Measurements from ENCODE around the gene ALOX12. TPM values are rescaled to one million over a fixed set of nuclear protein-coding genes. Genes with fewer than 3 reads are reported as not detected.

ALOX12 gene
- polyA plus RNA-seq, 1 donor, result 1.2 TPM

- Histone ChIP-seq H3K36me3 (ENCODE audit: control insufficient read depth, insufficient read depth, low read length) (peaks cover 58% of the 10 kb centered on the region), H3K4me1 (ENCODE audit: control insufficient read depth, insufficient read depth, low read length) (peaks cover 22% of the 10 kb centered on the region), H3K27me3 (ENCODE audit: control insufficient read depth, insufficient read depth, low read length) (peaks cover 9% of the 10 kb centered on the region), H3K27ac (ENCODE audit: low read length) (peak overlapping the region; percentile 84), H3K9me3 (ENCODE audit: control insufficient read depth, low read depth, low read length) (peaks cover 3% of the 10 kb centered on the region), H3K4me3 (ENCODE audit: low read length) (no peak overlapping the region)
- WGBS (ENCODE audit: insufficient coverage, low lambda C conversion rate), result no CpG with 5 or more reads among the region's 10 CpGs
- peak in 1 of 2 donors; percentile 69 for DNase-seq
These were observed 5.6 kb downstream of the ALOX12 start for GRCh38 chr17:7001318-7001961.

GRCh38 chr17:7002288-7003047 is 6.6 kb downstream of the ALOX12 start:
- Histone ChIP-seq H3K27me3 (ENCODE audit: control insufficient read depth, insufficient read depth, low read length) (no peaks in the 10 kb centered on the region), H3K27ac (ENCODE audit: low read length) (no peak overlapping the region), H3K4me3 (ENCODE audit: low read length) (no peak overlapping the region), H3K4me1 (ENCODE audit: control insufficient read depth, insufficient read depth, low read length) (peaks cover 17% of the 10 kb centered on the region), H3K9me3 (ENCODE audit: control insufficient read depth, low read depth, low read length) (no peaks in the 10 kb centered on the region), H3K36me3 (ENCODE audit: control insufficient read depth, insufficient read depth, low read length) (peaks cover 61% of the 10 kb centered on the region)
- 83% methylated on average over 1 of the region's 6 CpGs for WGBS (ENCODE audit: insufficient coverage, low lambda C conversion rate)
- no peak for DNase-seq

GRCh38 chr17:7003745-7004144 is 7.9 kb downstream of the ALOX12 start:
- DNase-seq, result no peak
- no peaks in the 10 kb centered on the region for H3K27me3 ChIP-seq (ENCODE audit: control insufficient read depth, insufficient read depth, low read length)
- no peak overlapping the region for H3K27ac ChIP-seq (ENCODE audit: low read length)
- no peak overlapping the region for H3K4me3 ChIP-seq (ENCODE audit: low read length)
- WGBS (ENCODE audit: insufficient coverage, low lambda C conversion rate), result 100% methylated on average over 1 of the region's 2 CpGs
- peaks cover 60% of the 10 kb centered on the region for H3K36me3 ChIP-seq (ENCODE audit: control insufficient read depth, insufficient read depth, low read length)
- H3K4me1 ChIP-seq (ENCODE audit: control insufficient read depth, insufficient read depth, low read length), result peaks cover 14% of the 10 kb centered on the region
- H3K9me3 ChIP-seq (ENCODE audit: control insufficient read depth, low read depth, low read length), result no peaks in the 10 kb centered on the region

- no peaks in the 10 kb centered on the region for H3K9me3 ChIP-seq (ENCODE audit: control insufficient read depth, low read depth, low read length)
- H3K36me3 ChIP-seq (ENCODE audit: control insufficient read depth, insufficient read depth, low read length), result peaks cover 52% of the 10 kb centered on the region
- WGBS (ENCODE audit: insufficient coverage, low lambda C conversion rate), result no CpG with 5 or more reads among the region's 2 CpGs
- H3K27ac ChIP-seq (ENCODE audit: low read length), result no peak overlapping the region
- peak in 1 of 2 donors; percentile 59 for DNase-seq
- peaks cover 10% of the 10 kb centered on the region for H3K4me1 ChIP-seq (ENCODE audit: control insufficient read depth, insufficient read depth, low read length)
- no peaks in the 10 kb centered on the region for H3K27me3 ChIP-seq (ENCODE audit: control insufficient read depth, insufficient read depth, low read length)
- no peak overlapping the region for H3K4me3 ChIP-seq (ENCODE audit: low read length)
These were observed 8.8 kb downstream of the ALOX12 start for GRCh38 chr17:7004398-7005253.

- Histone ChIP-seq H3K4me1 (ENCODE audit: control insufficient read depth, insufficient read depth, low read length) (peaks cover 6% of the 10 kb centered on the region), H3K27ac (ENCODE audit: low read length) (no peak overlapping the region), H3K36me3 (ENCODE audit: control insufficient read depth, insufficient read depth, low read length) (peaks cover 43% of the 10 kb centered on the region), H3K9me3 (ENCODE audit: control insufficient read depth, low read depth, low read length) (no peaks in the 10 kb centered on the region), H3K27me3 (ENCODE audit: control insufficient read depth, insufficient read depth, low read length) (no peaks in the 10 kb centered on the region), H3K4me3 (ENCODE audit: low read length) (no peak overlapping the region)
- WGBS (ENCODE audit: insufficient coverage, low lambda C conversion rate), result no CpG with 5 or more reads among the region's 7 CpGs
- DNase-seq, result no peak
These were observed 9.9 kb downstream of the ALOX12 start for GRCh38 chr17:7005716-7006115.

- peaks cover 30% of the 10 kb centered on the region for H3K36me3 ChIP-seq (ENCODE audit: control insufficient read depth, insufficient read depth, low read length)
- H3K4me1 ChIP-seq (ENCODE audit: control insufficient read depth, insufficient read depth, low read length), result peaks cover 9% of the 10 kb centered on the region
- DNase-seq, result no peak
- H3K9me3 ChIP-seq (ENCODE audit: control insufficient read depth, low read depth, low read length), result no peaks in the 10 kb centered on the region
- no peak overlapping the region for H3K27ac ChIP-seq (ENCODE audit: low read length)
- WGBS (ENCODE audit: insufficient coverage, low lambda C conversion rate), result no CpG with 5 or more reads among the region's 2 CpGs
- no peak overlapping the region for H3K4me3 ChIP-seq (ENCODE audit: low read length)
- no peaks in the 10 kb centered on the region for H3K27me3 ChIP-seq (ENCODE audit: control insufficient read depth, insufficient read depth, low read length)
These were observed 11.3 kb downstream of the ALOX12 start for GRCh38 chr17:7007143-7007542.

GRCh38 chr17:7010523-7010922 is 14.7 kb downstream of the ALOX12 start:
- H3K4me1 ChIP-seq (ENCODE audit: control insufficient read depth, insufficient read depth, low read length), result peaks cover 23% of the 10 kb centered on the region
- no peaks in the 10 kb centered on the region for H3K27me3 ChIP-seq (ENCODE audit: control insufficient read depth, insufficient read depth, low read length)
- H3K9me3 ChIP-seq (ENCODE audit: control insufficient read depth, low read depth, low read length), result no peaks in the 10 kb centered on the region
- H3K4me3 ChIP-seq (ENCODE audit: low read length), result peak overlapping the region; percentile 82
- peaks cover 17% of the 10 kb centered on the region for H3K36me3 ChIP-seq (ENCODE audit: control insufficient read depth, insufficient read depth, low read length)
- H3K27ac ChIP-seq (ENCODE audit: low read length), result peak overlapping the region; percentile 13
- no peak for DNase-seq
- WGBS (ENCODE audit: insufficient coverage, low lambda C conversion rate), result no CpG with 5 or more reads among the region's 2 CpGs

GRCh38 chr17:7011415-7011814 is 15.6 kb downstream of the ALOX12 start:
- Histone ChIP-seq H3K27ac (ENCODE audit: low read length) (peak overlapping the region; percentile 96), H3K9me3 (ENCODE audit: control insufficient read depth, low read depth, low read length) (no peaks in the 10 kb centered on the region), H3K4me3 (ENCODE audit: low read length) (peak overlapping the region; percentile 82), H3K27me3 (ENCODE audit: control insufficient read depth, insufficient read depth, low read length) (no peaks in the 10 kb centered on the region), H3K36me3 (ENCODE audit: control insufficient read depth, insufficient read depth, low read length) (peaks cover 17% of the 10 kb centered on the region), H3K4me1 (ENCODE audit: control insufficient read depth, insufficient read depth, low read length) (peaks cover 23% of the 10 kb centered on the region)
- no peak for DNase-seq
- 59% methylated on average over 7 of the region's 14 CpGs for WGBS (ENCODE audit: insufficient coverage, low lambda C conversion rate)

- H3K27me3 ChIP-seq (ENCODE audit: control insufficient read depth, insufficient read depth, low read length), result no peaks in the 10 kb centered on the region
- DNase-seq, result no peak
- H3K4me1 ChIP-seq (ENCODE audit: control insufficient read depth, insufficient read depth, low read length), result peaks cover 23% of the 10 kb centered on the region
- no CpG with 5 or more reads among the region's 6 CpGs for WGBS (ENCODE audit: insufficient coverage, low lambda C conversion rate)
- peaks cover 18% of the 10 kb centered on the region for H3K36me3 ChIP-seq (ENCODE audit: control insufficient read depth, insufficient read depth, low read length)
- H3K27ac ChIP-seq (ENCODE audit: low read length), result peak overlapping the region; percentile 96
- peak overlapping the region; percentile 82 for H3K4me3 ChIP-seq (ENCODE audit: low read length)
- no peaks in the 10 kb centered on the region for H3K9me3 ChIP-seq (ENCODE audit: control insufficient read depth, low read depth, low read length)
These were observed 16.0 kb downstream of the ALOX12 start for GRCh38 chr17:7011942-7012254.

GRCh38 chr17:7014261-7014994 is 18.6 kb downstream of the ALOX12 start:
- peak overlapping the region; percentile 96 for H3K27ac ChIP-seq (ENCODE audit: low read length)
- peaks cover 23% of the 10 kb centered on the region for H3K4me1 ChIP-seq (ENCODE audit: control insufficient read depth, insufficient read depth, low read length)
- H3K9me3 ChIP-seq (ENCODE audit: control insufficient read depth, low read depth, low read length), result no peaks in the 10 kb centered on the region
- H3K27me3 ChIP-seq (ENCODE audit: control insufficient read depth, insufficient read depth, low read length), result no peaks in the 10 kb centered on the region
- H3K4me3 ChIP-seq (ENCODE audit: low read length), result peak overlapping the region; percentile 82
- WGBS (ENCODE audit: insufficient coverage, low lambda C conversion rate), result no CpG with 5 or more reads among the region's 75 CpGs
- peaks cover 15% of the 10 kb centered on the region for H3K36me3 ChIP-seq (ENCODE audit: control insufficient read depth, insufficient read depth, low read length)
- DNase-seq, result peak; percentile 97 to 99
